GM12878 (cell line): Measurements from ENCODE around the gene MTCH2. TPM values are rescaled to one million over a fixed set of nuclear protein-coding genes. Genes with fewer than 3 reads are reported as not detected.

Source experiments
- ATAC-seq: fragments of 200-7000 bp; cut with Tn5 transposase; 3 replicates; pipeline ENCODE4 v1.9.1; 2020; ENCODE audit warnings: mild to moderate bottlenecking, moderate library complexity
- BruUV-seq: library from RNA; stranded (reverse); fragments of 400-500 nt; replicated peaks from 2 replicates; lab custom pipeline; 2021; lab: Mats Ljungman, UMichigan
- CTCF ChIA-PET: fragments of 300-600 bp; sonication (Branson Sonifier 250); formaldehyde crosslinking; extraction: SDS; loops from one replicate; lab custom pipeline; 2021; ENCODE audit warnings: inconsistent platforms; lab: Yijun Ruan, JAX
- POLR2A ChIA-PET: fragments of 350-600 bp; formaldehyde crosslinking; extraction: SDS; loops from one replicate; lab custom pipeline; 2021; ENCODE audit warnings: inconsistent platforms; lab: Charles Lee
- RAD21 ChIA-PET: fragments of 300-600 bp; sonication (Branson Sonifier 250); formaldehyde crosslinking; loops from one replicate; lab custom pipeline; 2023; ENCODE audit warnings: antibody characterized with exemption; ENCODE audit not compliant: unreplicated experiment; lab: Charles Lee
- SMC1A ChIA-PET: fragments of 300-600 bp; sonication (Branson Sonifier 250); formaldehyde crosslinking; loops from one replicate; lab custom pipeline; 2023; ENCODE audit not compliant: unreplicated experiment, uncharacterized antibody; lab: Charles Lee
- DNase-seq: peaks from one replicate; pipeline ENCODE4 v3.0.0-alpha.2; 2011; ENCODE audit warnings: low read depth, low spot score
- FAIRE-seq: peaks from 3 replicates; lab custom pipeline; 2011; peaks lifted over from hg19 to GRCh38; lab: Jason Lieb, UNC
- H2AFZ ChIP-seq: 2 replicates; pipeline ENCODE4 v1.6.0; 2011; ENCODE audit warnings: low read depth, low read length, control low read depth; ENCODE audit not compliant: control insufficient read depth
- H3K27ac ChIP-seq: 2 replicates; pipeline ENCODE4 v1.5.1; 2011; ENCODE audit warnings: control low read depth; ENCODE audit not compliant: control insufficient read depth, insufficient read depth
- H3K27me3 ChIP-seq, 2 experiments: replicated peaks in 1 of 2; 2 replicates each; pipeline versions ENCODE4 v1.6.0 to v1.6.1; 2011; ENCODE audit warnings: low read length in 1 of 2; ENCODE audit not compliant: control insufficient read depth in 2 of 2, insufficient read depth in 2 of 2
- H3K36me3 ChIP-seq, 2 experiments: 2 replicates each; pipeline ENCODE4 v1.5.1; 2011; ENCODE audit warnings: low read length in 1 of 2; ENCODE audit not compliant: control insufficient read depth in 2 of 2, insufficient read depth in 2 of 2
- H3K4me1 ChIP-seq: 2 replicates; pipeline ENCODE4 v1.6.1; 2011; ENCODE audit warnings: mild to moderate bottlenecking, low read length, moderate library complexity, mixed read lengths; ENCODE audit not compliant: control insufficient read depth, insufficient read depth
- H3K4me2 ChIP-seq: 2 replicates; pipeline ENCODE4 v1.6.0; 2011; ENCODE audit warnings: control low read depth; ENCODE audit not compliant: control insufficient read depth, insufficient read depth
- H3K4me3 ChIP-seq: fragments of 200-600 bp; sonication (generic); 2 replicates; pipeline ENCODE4 v1.5.1; 2016
- H3K79me2 ChIP-seq: 2 replicates; pipeline ENCODE4 v1.6.0; 2011; ENCODE audit warnings: low read length; ENCODE audit not compliant: control insufficient read depth, insufficient read depth
- H3K9ac ChIP-seq: 2 replicates; pipeline ENCODE4 v1.8.0; 2011; ENCODE audit warnings: low read length, control low read depth, mixed read lengths; ENCODE audit not compliant: control insufficient read depth, insufficient read depth
- H3K9me3 ChIP-seq: replicated peaks from 3 replicates; pipeline ENCODE4 v1.5.1; 2011; ENCODE audit warnings: mild to moderate bottlenecking, low read length; ENCODE audit not compliant: control insufficient read depth, insufficient read depth
- H4K20me1 ChIP-seq: 2 replicates; pipeline ENCODE4 v1.6.0; 2011; ENCODE audit not compliant: control insufficient read depth, insufficient read depth
- ASH2L ChIP-seq: fragments of 300-600, 200-600 bp; sonication (generic); IDR thresholded peaks from 2 replicates; pipeline ENCODE4 v1.6.1; 2017; ENCODE audit warnings: low read depth, mild to moderate bottlenecking, borderline replicate concordance
- CBFB ChIP-seq: IDR thresholded peaks from 2 replicates; pipeline ENCODE4 v1.6.1; 2016; ENCODE audit warnings: antibody characterized with exemption, low read depth
- CTCF ChIP-seq, 3 experiments: IDR thresholded peaks in 2 of 3; conservative IDR thresholded peaks in 1 of 3; 2 replicates each; pipeline ENCODE4 v1.5.1; 2011; ENCODE audit warnings: low read depth in 3 of 3, low read length in 3 of 3, mild to moderate bottlenecking in 3 of 3, control low read depth in 2 of 3, moderate library complexity in 2 of 3, inconsistent platforms in 1 of 3, mixed read lengths in 1 of 3; ENCODE audit not compliant: control insufficient read depth in 2 of 3, insufficient read depth in 1 of 3; ENCODE audit errors: extremely low read depth in 1 of 3
- E2F8 ChIP-seq: fragments of 450-650 bp; IDR thresholded peaks from 2 replicates; pipeline ENCODE4 v1.6.1; 2018; ENCODE audit warnings: mild to moderate bottlenecking, low read depth, moderate library complexity; ENCODE audit not compliant: partially characterized antibody
- IRF4 ChIP-seq: IDR thresholded peaks from 2 replicates; pipeline ENCODE4 v1.6.1; 2011; ENCODE audit warnings: low read depth, low read length
- NFYB ChIP-seq: IDR thresholded peaks from 2 replicates; pipeline ENCODE4 v1.6.1; 2011; ENCODE audit warnings: low read depth, mild to moderate bottlenecking, low read length, improper control_type of control experiment, moderate library complexity; ENCODE audit not compliant: insufficient read depth
- PRDM15 ChIP-seq: fragments of 450-650 bp; formaldehyde crosslinking; IDR thresholded peaks from 2 replicates; pipeline ENCODE4 v1.4.0; 2020; ENCODE audit warnings: mild to moderate bottlenecking, moderate library complexity
- RELB ChIP-seq: fragments of 450-650 bp; IDR thresholded peaks from 2 replicates; pipeline ENCODE4 v1.6.1; 2017; ENCODE audit warnings: low read depth, mild to moderate bottlenecking, moderate library complexity
- SIN3A ChIP-seq: IDR thresholded peaks from 2 replicates; pipeline ENCODE4 v1.6.1; 2012; ENCODE audit warnings: low read depth, low read length, improper control_type of control experiment
- SMC3 ChIP-seq: IDR thresholded peaks from 2 replicates; pipeline ENCODE4 v1.6.1; 2011; ENCODE audit warnings: low read length, improper control_type of control experiment, borderline replicate concordance
- SREBF1 ChIP-seq: IDR thresholded peaks from 2 replicates; pipeline ENCODE4 v1.6.1; 2012; ENCODE audit warnings: mild to moderate bottlenecking, low read length
- ZBTB33 ChIP-seq: fragments of 450-650 bp; IDR thresholded peaks from 2 replicates; pipeline ENCODE4 v1.6.1; 2017; ENCODE audit warnings: mild to moderate bottlenecking
- WGBS: methylation state at CpG from one replicate; pipeline ENCODE4 v1.1.6; 2016; ENCODE audit warnings: low lambda C conversion rate; ENCODE audit not compliant: insufficient replicate concordance, insufficient coverage; ENCODE audit errors: missing lambda C conversion rate; 5-methylcytosine and 5-hydroxymethylcytosine counted together
- in situ Hi-C: fragments of 300-500 bp; cut with MboI; formaldehyde crosslinking; loops from 9 replicates; pipeline ENCODE4 v1.14.3; 2018; ENCODE audit warnings: mixed read lengths
- intact Hi-C: fragments of 100-400 bp; cut with micrococcal nuclease; formaldehyde crosslinking; loops from one replicate; pipeline ENCODE4 v1.14.2; 2022; ENCODE audit not compliant: unreplicated experiment
- polyA plus RNA-seq, 11 experiments: library from polyadenylated mRNA; depleted of rRNA in 4 of 11; unstranded in 6 of 11; stranded (reverse) in 5 of 11; fragments of >200 nt; fragmentation: Nextera tagmentation in 4 of 11; fragmentation: Illumina TruSeq in 1 of 11; extraction: Ambion mirVana in 4 of 11; extraction: Trizol in 1 of 11; gene quantifications; 1 replicate in 1 of 11; 2 replicates in 10 of 11; pipeline versions ENCODE4 v1.2.1 to v1.2.3, GENCODE V29; 2011 to 2016; ENCODE audit warnings: inconsistent platforms in 2 of 11, missing spikeins in 2 of 11, low read depth in 1 of 11
- total RNA-seq, 4 experiments: library from RNA; depleted of rRNA in 3 of 4; stranded (reverse); fragments of >200 nt in 3 of 4; fragmentation: Illumina TruSeq in 1 of 4; extraction: Trizol in 1 of 4; gene quantifications; 2 replicates each; pipeline versions ENCODE4 v1.2.1 to v1.2.3, GENCODE V29; 2013 to 2021

Gene MTCH2
- total and polyA plus RNA-seq, 10 of the 15 experiments (the other 5 are each of a cell fraction or from before 2014, with no cell fraction given): 72.4 to 341 (median 144) TPM

GRCh38 chr11:47583844-47584243 is 58.5 kb downstream of the MTCH2 start:
- Histone ChIP-seq H3K4me1 (peaks cover 3% of the 10 kb centered on the region; the same call in 1 of the 2 replicates), H3K27ac (no peak overlapping the region), H3K9ac (no peak overlapping the region), H3K9me3 (no peaks in the 10 kb centered on the region), H3K27me3 (no peaks in the 10 kb centered on the region), H3K4me3 (no peak overlapping the region), H4K20me1 (no peaks in the 10 kb centered on the region), H3K36me3 (peaks cover 7 to 22% of the 10 kb centered on the region in 2 experiments), H2AFZ (no peak overlapping the region), H3K4me2 (no peak overlapping the region), H3K79me2 (peaks cover 19% of the 10 kb centered on the region)
- ChIA-PET POLR2A (no interaction called here), RAD21 (no interaction called here), SMC1A (no interaction called here), CTCF (no interaction called here)
- intact Hi-C loops: no loop called here
- WGBS: over 99% methylated on average over 5 of the region's 5 CpGs
- DNase-seq (no peak), FAIRE-seq (no peak), ATAC-seq (no peak)
- BruUV-seq: no TSS peak
- in situ Hi-C loops: no loop called here
- TF ChIP-seq ZBTB33 (no peak), SREBF1 (no peak), SMC3 (no peak), NFYB (no peak), IRF4 (no peak), ASH2L (no peak), PRDM15 (CRISPR knock-in tag) (no peak), E2F8 (no peak), CTCF (IDR thresholded peaks at IDR 0.05 in 2 of 3, conservative IDR thresholded peaks at IDR 0.05 in 1 of 3; ENCODE audit: control insufficient read depth in 2 of 3, extremely low read depth in 1 of 3, insufficient read depth in 1 of 3, low read depth in 3 of 3, low read length in 3 of 3) (no peak), CBFB (no peak), SIN3A (no peak), RELB (no peak)
